Smooth muscle cell of the umbilical artery (primary cell): Measurements from ENCODE around the gene SEPTIN3. TPM values are rescaled to one million over a fixed set of nuclear protein-coding genes. Genes with fewer than 3 reads are reported as not detected.

Experiments
- total RNA-seq: library from RNA; depleted of rRNA; stranded (reverse); fragments of >200 nt; gene quantifications from 2 replicates; pipeline ENCODE4 v1.2.3, GENCODE V29; 2014

Gene SEPTIN3, protein sequence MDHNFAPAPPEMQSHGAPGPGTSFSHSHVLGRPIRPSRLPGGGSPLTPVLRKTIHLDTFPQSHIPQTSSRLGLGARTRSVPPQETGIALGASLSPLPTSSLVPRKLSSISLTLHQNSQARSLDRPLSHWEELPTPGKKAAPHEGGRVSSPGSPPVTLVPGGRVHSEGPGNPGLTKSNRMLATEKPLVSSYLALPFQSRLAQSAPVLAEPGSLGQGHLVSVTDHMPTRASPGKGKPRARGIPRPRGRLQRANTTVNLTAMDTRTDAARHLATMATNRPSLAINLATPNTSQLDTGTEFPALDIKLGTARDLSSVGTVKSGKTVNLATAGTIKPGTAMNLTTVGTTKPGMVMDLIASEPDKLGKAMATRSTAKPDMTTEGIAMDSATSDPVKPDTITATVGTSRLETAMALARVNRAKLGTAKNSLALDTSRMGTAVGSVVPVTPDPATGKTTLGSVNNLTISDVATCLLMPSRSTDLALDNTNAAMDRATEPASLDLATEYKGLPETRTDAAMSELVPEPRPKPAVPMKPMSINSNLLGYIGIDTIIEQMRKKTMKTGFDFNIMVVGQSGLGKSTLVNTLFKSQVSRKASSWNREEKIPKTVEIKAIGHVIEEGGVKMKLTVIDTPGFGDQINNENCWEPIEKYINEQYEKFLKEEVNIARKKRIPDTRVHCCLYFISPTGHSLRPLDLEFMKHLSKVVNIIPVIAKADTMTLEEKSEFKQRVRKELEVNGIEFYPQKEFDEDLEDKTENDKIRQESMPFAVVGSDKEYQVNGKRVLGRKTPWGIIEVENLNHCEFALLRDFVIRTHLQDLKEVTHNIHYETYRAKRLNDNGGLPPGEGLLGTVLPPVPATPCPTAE
- 0.28 and 0.30 TPM in 2 replicates for total RNA-seq

DNA sequence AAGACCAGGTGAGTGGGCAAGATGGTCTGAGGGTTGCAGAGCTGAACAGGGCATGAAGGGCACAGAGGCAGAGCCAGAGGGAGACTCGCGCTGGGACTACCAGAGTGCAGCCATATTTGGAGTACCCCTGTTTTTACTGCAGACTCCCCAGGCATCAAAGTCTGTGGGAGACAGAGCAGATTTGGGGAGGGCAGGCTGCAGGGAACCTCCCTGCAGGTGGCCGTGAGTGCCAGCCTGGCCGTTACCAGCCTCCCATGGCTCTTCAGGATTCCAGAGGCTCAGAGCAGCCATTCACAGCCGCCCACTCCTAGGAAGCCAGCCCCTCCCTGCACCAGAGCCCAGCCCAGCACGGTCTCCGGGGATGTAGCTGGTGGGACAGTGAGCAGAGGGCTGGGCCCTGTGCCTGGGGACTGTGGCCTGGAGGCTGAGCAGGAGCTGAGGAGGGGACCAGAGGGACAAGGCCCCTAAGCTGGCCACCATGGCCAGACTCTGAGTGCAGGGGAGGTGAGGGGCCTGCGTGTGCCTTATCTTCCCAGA, at the start of gene SEPTIN3:
SEPTIN3 (plus strand) TSS at position 334 of the 537 bp plus-strand sequence. CDS start 2,050 bp downstream, outside the sequence.

DNA sequence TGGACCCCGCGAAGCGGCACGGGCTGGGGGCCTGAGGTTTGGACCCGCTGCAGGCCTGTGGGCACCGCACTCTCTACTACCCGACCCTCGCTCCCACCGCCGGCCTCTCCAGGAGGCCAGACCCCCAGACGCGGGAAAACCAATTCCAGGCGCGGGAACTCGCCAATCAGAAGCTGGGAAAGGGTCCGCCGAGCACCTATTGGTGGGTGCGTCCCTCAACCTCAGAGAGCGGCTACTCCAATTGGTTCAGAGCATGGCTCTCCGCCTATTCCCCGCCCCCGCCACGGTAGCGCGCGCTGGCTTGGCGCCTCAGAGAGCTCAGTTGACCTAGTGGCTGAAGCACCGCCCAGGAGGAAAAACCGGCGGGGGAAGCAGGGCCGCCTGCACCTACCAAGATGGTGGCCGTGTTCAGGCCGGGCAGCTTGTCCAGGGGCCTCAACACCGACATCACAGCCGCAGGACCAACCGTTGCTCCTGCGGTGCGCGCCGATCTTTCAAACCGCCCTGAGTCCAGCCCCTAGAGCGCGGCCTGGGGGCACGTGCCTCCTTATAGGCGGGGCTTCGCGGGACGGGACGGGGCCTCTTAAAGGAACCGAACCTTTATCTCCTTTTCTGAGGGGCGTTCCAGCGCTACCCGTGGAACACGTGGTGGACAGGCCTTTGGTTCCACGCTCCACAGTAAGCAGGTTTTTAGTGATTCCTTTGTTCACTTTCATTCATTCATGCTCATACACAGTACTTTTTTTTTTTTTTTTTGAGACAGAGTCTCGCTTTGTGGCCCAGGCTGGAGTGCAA, 22.4 kb upstream of the SEPTIN3 start, which contains the start of gene CENPM:
CENPM (minus strand) TSS at position 524 of the 795 bp plus-strand sequence; CDS start at position 448, 76 bp downstream.

DNA sequence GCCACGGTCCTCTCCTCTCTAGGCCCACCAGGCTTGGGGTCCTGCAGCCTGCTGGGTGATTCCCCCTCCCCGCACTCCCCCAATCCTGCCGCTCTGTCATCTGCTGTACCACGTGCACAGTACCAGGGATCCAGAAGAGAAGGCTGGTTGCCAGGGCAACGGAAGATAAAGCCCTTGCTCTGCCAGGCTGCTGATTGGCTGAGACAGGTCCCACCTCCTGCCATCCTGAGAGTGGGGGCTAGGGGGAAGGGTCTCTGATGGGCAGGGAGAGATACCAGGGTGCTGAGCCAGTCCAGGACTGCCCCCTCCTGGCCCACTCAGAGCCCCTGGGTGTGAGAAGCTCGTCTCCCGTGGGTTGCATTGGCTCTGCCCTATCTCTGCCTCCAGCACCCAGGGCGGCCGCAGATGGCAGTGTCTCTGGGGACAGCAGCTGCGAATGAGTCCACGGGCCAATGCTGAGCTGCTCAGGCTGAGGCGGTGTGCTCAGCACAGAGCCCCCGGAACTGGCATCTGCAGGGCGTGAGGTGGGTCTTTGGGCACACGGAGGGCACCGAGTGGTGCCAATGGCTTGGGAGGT, 17.3 kb upstream of the SEPTIN3 start, which contains the start of gene SMIM45:
SMIM45 (plus strand) TSS at position 253 of the 577 bp plus-strand sequence.

DNA sequence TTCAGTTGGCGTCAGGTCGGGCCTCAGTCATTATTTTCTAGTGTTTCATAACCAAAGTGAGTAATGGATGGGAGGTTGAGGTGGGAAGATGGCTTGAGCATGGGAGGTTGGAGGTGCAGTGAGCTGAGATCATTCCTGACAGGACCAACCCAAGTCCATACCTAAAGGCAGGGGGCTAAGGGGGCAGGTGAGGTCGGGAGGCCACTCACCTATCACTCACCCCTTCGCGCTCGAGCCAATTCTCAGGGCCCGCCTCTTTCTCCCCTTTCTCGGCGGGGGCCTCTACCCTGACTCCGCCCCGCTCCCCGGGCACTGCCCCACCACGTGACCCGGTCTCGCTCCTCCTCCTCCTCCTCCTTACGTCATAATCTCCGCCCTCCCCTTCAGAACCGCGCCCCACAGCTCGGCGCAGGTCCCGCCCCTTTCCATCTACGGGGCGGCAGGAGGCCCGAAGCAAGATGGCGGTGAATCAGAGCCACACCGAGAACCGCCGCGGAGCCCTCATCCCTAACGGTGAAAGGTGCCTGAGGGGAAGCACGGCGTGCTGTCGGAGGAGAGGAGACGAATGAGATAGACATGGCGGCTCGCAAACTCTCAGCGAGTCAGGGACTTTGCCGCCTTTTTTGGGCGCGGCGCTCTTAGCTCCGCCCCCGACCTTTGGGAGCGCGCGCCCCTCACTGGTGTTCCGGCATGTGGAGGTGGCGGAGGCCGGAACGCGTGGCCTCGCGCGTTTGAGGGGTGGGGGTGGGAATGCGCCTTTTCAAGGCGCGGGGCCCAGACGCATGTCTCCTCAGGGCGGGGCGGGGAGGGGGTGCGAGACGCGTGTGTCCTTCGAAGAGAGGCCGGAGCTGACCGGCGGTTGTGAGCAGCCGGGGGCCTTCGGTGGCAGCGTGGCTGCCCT, 29.4 kb downstream of the SEPTIN3 start, which contains the start of gene WBP2NL:
WBP2NL (plus strand) TSS at position 428 of the 901 bp plus-strand sequence; CDS start at position 459, 31 bp downstream.

Other genes with a start within 250 kb of the SEPTIN3 start
- 7.1 and 7.5 TPM in 2 replicates for gene CCDC134, start 168.8 kb upstream of the SEPTIN3 start, total RNA-seq
- gene SREBF2, start 136.3 kb upstream of the SEPTIN3 start, total RNA-seq = 52.6 and 96.5 TPM in 2 replicates
- not detected in 2 replicates for gene SHISA8, start 54.4 kb upstream of the SEPTIN3 start, total RNA-seq
- gene TNFRSF13C, start 42.6 kb upstream of the SEPTIN3 start, total RNA-seq = 0.05 TPM in 1 of 2 replicates, not detected in the other
- gene CENPM, start 22.3 kb upstream of the SEPTIN3 start, total RNA-seq = 1.2 and 7.6 TPM in 2 replicates
- 0.59 and 0.60 TPM in 2 replicates for gene WBP2NL, start 29.3 kb downstream of the SEPTIN3 start, total RNA-seq
- gene NAGA, start 101.4 kb downstream of the SEPTIN3 start, total RNA-seq = 42.1 and 45.7 TPM in 2 replicates
- 15.7 and 22.6 TPM in 2 replicates for gene PHETA2, start 104.8 kb downstream of the SEPTIN3 start, total RNA-seq
- 2.0 and 2.7 TPM in 2 replicates for gene SMDT1, start 110.3 kb downstream of the SEPTIN3 start, total RNA-seq
- gene NDUFA6, start 121.3 kb downstream of the SEPTIN3 start, total RNA-seq = 28.5 and 54.6 TPM in 2 replicates
- 0.30 and 0.42 TPM in 2 replicates for gene CYP2D6, start 161.4 kb downstream of the SEPTIN3 start, total RNA-seq